ENCODE data around the gene CEP170B.

DNA sequence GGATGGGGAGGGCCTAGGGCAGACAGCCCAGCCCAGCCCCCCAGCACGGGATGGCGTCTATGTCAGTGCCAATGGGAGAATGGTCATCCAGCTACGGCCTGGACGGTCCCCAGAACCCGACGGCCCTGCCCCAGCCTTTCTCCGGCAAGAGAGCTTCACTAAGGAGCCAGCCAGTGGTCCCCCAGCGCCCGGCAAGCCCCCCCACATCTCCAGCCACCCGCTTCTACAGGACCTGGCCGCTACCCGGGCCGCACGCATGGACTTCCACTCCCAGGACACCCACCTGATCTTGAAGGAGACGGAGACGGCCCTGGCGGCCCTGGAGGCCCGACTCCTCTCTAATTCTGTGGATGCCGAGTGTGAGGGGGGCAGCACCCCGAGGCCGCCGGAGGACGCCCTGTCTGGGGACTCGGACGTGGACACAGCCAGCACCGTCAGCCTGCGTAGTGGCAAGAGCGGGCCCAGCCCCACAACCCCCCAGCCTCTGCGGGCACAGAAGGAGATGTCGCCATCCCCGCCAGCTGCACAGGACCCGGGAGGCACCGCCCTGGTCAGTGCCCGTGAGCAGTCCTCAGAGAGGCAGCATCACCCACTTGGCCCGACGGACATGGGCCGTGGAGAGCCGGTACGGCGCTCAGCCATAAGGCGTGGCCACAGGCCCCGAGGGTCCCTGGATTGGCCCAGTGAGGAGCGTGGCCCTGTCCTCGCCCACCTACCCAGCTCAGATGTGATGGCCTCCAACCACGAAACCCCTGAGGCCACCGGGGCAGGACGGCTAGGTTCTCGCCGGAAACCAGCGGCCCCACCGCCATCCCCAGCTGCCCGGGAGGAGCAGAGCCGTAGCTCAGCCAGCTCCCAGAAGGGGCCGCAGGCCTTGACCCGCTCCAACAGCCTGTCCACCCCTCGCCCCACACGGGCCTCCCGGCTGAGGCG is 21.9 kb downstream of the CEP170B start:
- TF ChIP-seq POLR2AphosphoS5 (IDR thresholded peaks at IDR 0.05; ENCODE audit: borderline replicate concordance, low read depth, low read length), result no peak
- TF ChIP-seq EZH2 (IDR thresholded peaks at IDR 0.05), result no peak
- TF ChIP-seq FOXP2 (optimal IDR thresholded peaks at IDR 0.05; ENCODE audit: control extremely low read depth, extremely low read length, insufficient read depth), result no peak
